ENCODE data around the gene CELSR2.

Gene CELSR2

DNA sequence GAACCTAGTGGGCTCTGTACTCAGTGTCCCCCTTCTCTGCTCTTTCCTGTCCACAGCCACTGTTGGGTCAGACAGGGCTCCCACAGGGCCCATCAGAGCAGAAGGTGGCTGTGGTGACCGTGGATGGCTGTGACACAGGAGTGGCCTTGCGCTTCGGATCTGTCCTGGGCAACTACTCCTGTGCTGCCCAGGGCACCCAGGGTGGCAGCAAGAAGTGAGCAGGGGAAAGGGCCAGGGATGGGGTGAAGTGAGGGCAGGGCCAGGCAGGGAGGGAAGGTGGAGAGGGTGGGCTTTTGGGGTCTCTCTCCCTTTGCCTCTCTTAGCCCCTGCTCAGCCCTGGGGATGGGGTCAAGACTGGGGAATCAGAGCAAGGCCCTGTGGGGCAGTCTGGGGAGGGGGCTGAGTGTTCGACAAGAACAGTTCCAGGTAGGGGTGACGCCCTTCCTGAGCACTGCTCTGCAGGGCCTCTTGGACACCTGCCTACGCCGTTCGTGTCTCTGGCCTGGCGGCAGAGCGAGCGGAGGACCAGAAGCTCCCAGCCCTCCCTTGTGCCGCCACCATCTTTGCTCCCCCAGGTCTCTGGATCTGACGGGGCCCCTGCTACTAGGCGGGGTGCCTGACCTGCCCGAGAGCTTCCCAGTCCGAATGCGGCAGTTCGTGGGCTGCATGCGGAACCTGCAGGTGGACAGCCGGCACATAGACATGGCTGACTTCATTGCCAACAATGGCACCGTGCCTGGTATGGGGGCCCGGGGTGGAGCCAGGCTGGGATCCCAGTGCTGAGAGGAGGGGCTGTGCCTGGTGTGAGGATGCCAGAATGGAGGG, 13.1 kb downstream of the CELSR2 start:
- in situ Hi-C loops (cut with MboI; ENCODE audit: low sequenced_read_pairs) = no loop called here

- in situ Hi-C loops (cut with MboI; ENCODE audit: low sequenced_read_pairs) = no loop called here
These were observed 13.9 kb downstream of the CELSR2 start for GRCh38 chr1:109263234-109263596.

GRCh38 chr1:109263597-109264378, 14.4 kb downstream of the CELSR2 start:
- in situ Hi-C loops (cut with MboI; ENCODE audit: low sequenced_read_pairs) = no loop called here

DNA sequence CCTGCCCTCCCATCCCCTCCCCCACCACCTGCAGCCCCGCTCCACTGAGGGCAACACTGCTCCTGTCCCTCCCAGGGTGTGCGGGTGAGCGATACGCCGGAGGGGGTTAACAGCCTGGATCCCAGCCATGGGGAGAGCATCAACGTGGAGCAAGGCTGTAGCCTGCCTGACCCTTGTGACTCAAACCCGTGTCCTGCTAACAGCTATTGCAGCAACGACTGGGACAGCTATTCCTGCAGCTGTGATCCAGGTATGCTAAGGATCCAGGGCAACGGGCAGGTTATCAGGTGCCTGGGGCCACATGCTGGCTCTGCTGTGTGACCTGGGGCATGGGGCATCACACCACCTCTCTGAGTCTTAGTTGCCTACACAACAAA, 15.0 kb downstream of the CELSR2 start:
- in situ Hi-C loops (cut with MboI; ENCODE audit: low sequenced_read_pairs) = no loop called here

DNA sequence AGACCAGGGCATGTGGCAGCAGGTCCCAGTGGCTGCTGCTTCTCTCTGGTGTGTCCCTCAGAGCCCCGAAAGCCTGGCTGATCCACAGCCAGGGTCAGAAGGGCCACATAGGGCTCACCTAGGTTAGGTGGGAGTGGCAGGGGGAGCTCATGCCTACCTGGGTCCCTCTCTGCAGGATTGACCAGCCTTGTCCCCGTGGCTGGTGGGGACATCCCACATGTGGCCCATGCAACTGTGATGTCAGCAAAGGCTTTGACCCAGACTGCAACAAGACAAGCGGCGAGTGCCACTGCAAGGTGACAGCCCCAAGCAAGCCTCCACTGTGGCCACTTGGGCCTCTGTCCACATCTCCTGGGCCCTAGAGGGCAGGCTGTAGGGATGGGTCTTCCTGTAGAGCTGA, 15.7 kb downstream of the CELSR2 start:
- in situ Hi-C loops (cut with MboI; ENCODE audit: low sequenced_read_pairs) = no loop called here

- in situ Hi-C loops (cut with MboI; ENCODE audit: low sequenced_read_pairs) = no loop called here
These were observed 16.5 kb downstream of the CELSR2 start for GRCh38 chr1:109265741-109266330.

- in situ Hi-C loops (cut with MboI; ENCODE audit: low sequenced_read_pairs) = no loop called here
These were observed 17.6 kb downstream of the CELSR2 start for GRCh38 chr1:109266965-109267364.

GRCh38 chr1:109267743-109268300, 18.5 kb downstream of the CELSR2 start:
- in situ Hi-C loops (cut with MboI; ENCODE audit: low sequenced_read_pairs) = no loop called here

DNA sequence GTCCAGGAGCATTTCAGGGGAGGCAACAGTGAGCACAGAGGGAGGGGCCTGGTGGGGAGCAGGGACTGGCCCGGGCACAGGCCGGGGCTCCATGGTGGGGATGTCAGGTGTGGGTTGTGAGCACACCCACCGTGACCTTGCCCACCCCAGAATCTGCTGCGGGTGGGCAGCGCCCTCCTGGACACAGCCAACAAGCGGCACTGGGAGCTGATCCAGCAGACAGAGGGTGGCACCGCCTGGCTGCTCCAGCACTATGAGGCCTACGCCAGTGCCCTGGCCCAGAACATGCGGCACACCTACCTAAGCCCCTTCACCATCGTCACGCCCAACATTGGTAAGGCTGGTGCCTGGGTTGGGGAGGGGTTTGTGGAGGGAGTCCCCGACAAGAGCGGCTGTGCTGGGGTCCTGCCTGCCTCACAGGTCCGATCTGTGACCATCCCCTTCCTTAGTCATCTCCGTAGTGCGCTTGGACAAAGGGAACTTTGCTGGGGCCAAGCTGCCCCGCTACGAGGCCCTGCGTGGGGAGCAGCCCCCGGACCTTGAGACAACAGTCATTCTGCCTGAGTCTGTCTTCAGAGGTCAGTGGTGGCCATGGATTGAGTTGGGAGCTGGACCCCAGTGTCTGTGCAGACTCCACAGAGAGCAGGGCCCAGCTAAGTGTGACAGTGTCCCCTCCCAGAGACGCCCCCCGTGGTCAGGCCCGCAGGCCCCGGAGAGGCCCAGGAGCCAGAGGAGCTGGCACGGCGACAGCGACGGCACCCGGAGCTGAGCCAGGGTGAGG, 19.3 kb downstream of the CELSR2 start:
- in situ Hi-C loops (cut with MboI; ENCODE audit: low sequenced_read_pairs) = no loop called here

DNA sequence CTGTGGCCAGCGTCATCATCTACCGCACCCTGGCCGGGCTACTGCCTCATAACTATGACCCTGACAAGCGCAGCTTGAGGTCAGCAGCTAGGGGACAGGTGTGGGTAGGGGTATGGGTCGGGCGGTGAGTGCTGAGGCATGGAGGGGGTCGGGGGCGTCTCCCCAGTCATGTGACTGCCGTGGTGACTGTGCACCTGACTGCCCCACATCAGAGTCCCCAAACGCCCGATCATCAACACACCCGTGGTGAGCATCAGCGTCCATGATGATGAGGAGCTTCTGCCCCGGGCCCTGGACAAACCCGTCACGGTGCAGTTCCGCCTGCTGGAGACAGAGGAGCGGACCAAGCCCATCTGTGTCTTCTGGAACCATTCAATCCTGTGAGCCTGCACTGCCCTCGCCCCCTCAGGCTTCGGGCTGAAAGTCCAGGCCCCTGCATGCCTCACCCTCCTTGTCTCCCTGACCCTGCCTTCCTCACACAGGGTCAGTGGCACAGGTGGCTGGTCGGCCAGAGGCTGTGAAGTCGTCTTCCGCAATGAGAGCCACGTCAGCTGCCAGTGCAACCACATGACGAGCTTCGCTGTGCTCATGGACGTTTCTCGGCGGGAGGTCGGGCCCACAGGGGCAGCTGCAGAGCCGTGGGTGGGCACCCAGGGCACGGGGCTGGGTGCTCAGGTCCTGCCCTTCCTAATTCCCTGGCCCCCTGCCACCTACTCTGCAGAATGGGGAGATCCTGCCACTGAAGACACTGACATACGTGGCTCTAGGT, 20.1 kb downstream of the CELSR2 start:
- in situ Hi-C loops (cut with MboI; ENCODE audit: low sequenced_read_pairs) = no loop called here

- in situ Hi-C loops (cut with MboI; ENCODE audit: low sequenced_read_pairs) = no loop called here
These were observed 20.8 kb downstream of the CELSR2 start for GRCh38 chr1:109269981-109270622.

- in situ Hi-C loops (cut with MboI; ENCODE audit: low sequenced_read_pairs) = no loop called here
These were observed 21.4 kb downstream of the CELSR2 start for GRCh38 chr1:109270623-109271317.

- in situ Hi-C loops (cut with MboI; ENCODE audit: low sequenced_read_pairs) = no loop called here
These were observed 22.1 kb downstream of the CELSR2 start for GRCh38 chr1:109271458-109271857.

GRCh38 chr1:109272021-109272799, 22.9 kb downstream of the CELSR2 start:
- in situ Hi-C loops (cut with MboI; ENCODE audit: low sequenced_read_pairs) = no loop called here

GRCh38 chr1:109272831-109273547, 23.6 kb downstream of the CELSR2 start:
- in situ Hi-C loops (cut with MboI; ENCODE audit: low sequenced_read_pairs) = no loop called here

- in situ Hi-C loops (cut with MboI; ENCODE audit: low sequenced_read_pairs) = no loop called here
These were observed 24.4 kb downstream of the CELSR2 start for GRCh38 chr1:109273570-109274288.
